Stimulated activated CD4-positive, alpha-beta T cell treated with anti-CD3 and anti-CD28 coated beads, Interleukin-2, amount 100 ng/mL, for 24 hours (primary cell): ENCODE measurements around the gene KIAA0319L.

Experiments
- DNase-seq, 2 donors: peaks; one replicate each; pipeline ENCODE4 v3.0.0-alpha.2; 2020

KIAA0319L gene

DNA sequence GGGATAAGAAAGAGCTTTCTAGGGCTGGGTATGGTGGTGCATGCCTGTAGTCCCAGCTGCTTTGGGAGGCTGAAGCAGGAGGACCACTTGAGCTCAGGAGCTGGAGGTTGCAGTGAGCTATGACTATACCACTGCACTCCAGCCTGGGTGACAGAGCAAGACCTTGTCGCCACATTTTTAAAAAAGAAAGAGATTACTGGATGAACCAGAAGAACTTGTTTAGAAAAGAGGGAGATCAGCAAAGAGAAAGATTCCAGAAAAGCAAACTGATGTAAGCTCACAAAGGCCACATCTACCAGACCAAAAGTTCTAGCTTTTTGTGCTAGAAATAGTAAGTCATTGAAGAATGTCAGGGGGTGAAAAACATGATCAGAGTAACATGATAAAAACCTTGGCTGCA lies 117.6 kb downstream of the KIAA0319L start:
- no peak for DNase-seq

DNA sequence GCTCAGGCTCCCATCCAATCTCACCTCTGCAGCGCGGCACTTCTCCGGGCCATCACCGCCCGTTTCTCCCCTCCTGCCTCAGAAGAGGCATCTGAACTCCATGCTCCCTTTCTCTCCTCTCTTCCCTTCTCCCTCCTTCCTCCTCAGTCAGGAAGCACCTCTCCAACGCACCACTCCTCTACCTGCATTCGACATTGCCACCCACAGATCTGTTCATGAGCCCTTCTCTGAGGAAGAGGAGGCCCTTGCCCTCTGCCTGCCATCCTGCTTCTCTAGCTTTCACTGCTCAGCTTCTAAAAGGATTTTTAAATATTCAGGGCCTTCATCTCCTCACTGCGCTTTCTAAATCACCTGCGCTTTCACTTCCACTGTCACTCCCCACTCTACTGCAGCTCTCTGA lies 120.0 kb downstream of the KIAA0319L start:
- no peak for DNase-seq

DNA sequence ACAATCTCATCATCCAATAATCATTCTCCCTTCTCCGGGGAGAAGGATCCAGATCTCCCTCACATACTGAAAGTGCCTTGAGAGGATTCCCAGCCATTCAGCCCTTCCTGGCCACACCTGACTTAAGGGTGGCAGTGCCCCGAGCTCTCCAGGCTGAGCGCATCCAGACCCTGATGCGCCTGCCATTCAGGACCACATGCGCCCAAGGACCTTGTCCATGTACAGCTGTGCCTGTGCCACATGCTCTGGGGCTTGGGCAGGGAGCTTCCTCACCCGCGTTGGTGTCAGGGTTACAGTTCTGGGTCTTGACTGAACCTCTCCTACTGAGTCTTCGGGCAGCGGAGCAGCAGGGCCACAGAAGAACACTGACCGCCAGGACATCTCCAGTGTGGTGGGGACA lies 121.1 kb downstream of the KIAA0319L start:
- no peak for DNase-seq

DNA sequence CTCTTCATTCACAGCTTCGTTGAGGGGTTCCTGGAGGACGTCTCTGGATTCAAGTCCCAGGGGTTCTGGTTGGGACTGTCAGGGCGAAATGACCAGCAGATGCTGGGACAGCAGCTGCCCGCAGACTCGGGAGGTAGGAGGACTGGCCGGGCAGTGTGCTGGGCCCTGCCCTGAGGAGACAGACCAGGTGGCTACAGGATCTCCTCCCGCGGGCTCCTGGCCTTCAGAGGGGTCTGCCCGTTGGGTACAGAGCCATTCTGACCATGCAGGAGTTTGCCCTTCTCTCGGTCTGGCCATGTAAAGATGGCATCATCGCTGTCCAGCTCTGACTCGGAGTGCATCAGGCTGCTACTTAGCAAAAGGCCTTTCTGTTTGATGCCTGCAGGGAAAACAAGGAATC lies 122.5 kb downstream of the KIAA0319L start:
- no peak for DNase-seq

GRCh38 chr1:35433714-35434113 lies 123.5 kb downstream of the KIAA0319L start:
- no peak for DNase-seq

- DNase-seq, result no peak
Measured at GRCh38 chr1:35432231-35432630, 125.0 kb downstream of the KIAA0319L start.

DNA sequence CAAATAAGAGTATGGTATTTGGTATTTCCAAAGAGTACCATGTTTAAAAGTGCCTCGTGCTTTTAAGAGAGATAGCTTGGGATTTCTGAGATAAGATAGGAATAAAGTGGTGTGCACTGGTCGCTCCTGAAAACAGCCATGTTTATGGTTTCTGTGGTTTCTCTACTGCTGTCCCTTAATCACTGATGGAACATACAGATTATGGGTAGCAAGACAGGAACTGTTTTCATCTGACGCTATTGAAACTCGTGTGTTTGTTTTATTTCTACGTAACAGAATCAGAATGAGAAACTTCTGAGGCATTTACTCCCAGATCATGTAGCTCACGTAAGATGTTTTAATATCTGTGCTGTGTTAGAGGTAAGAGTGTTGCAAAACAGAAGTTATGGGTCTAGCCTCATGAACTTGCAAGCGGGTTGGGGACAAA lies 126.0 kb downstream of the KIAA0319L start:
- no peak for DNase-seq

DNA sequence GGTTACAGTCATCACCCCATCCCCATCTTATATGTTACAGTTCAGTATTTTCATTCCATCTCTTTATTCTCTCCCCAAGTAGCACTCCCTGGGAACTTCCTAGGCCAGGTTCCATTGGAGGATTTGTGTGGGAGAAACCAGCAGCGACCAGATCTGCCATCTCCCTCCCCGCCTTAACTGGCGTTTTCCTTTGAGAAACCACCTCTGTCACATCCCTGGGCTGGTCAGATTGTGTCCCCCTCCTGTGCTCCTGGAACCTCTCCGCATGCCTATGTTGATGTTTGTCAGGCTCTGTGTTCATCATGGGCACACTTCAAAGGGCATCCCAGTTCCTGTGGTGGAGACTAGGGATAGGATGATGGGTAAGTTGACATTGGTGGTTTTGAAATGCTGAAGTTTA lies 126.4 kb downstream of the KIAA0319L start:
- no peak for DNase-seq

DNA sequence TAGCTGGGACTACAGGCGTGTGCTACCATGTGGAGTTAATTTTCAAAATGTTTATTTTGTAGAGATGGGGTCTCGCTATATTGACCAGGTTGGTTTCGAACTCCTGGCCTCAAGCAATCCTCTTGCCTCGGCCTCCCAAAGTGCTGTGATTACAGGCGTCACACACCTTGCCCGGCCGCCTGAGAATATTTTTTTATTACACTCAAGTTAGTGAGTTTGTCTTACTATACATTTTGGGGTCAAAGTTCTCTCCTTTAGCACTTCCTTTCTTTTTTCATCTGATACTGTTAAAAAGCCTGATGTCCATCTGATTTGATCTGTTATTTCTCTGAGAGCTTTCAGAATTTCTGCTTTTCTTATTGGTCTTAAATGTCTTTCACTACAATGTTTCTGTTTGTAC lies 128.8 kb downstream of the KIAA0319L start:
- DNase-seq, result no peak

GRCh38 chr1:35426097-35426586 lies 131.1 kb downstream of the KIAA0319L start:
- DNase-seq, result no peak

DNA sequence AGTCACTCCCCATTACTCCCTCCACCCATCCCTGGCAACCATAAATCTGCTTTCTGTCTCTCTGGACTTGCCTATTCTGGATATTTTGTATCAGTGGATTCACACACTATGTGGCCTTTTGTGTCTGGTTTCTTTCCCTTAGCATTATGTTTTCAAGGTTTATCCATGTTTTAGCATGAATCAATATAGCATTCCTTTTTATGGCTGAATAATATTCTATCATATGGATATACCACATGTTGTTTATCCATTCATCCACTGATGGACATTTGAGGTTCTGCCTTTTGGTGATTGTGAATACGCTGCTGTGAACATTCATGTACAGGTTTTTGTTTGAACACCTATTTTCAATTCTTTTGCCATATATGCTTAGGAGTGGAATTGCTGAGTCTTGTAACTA lies 148.3 kb downstream of the KIAA0319L start:
- DNase-seq, result no peak

- no peak for DNase-seq
Measured at GRCh38 chr1:35407743-35408142, 149.5 kb downstream of the KIAA0319L start.

DNA sequence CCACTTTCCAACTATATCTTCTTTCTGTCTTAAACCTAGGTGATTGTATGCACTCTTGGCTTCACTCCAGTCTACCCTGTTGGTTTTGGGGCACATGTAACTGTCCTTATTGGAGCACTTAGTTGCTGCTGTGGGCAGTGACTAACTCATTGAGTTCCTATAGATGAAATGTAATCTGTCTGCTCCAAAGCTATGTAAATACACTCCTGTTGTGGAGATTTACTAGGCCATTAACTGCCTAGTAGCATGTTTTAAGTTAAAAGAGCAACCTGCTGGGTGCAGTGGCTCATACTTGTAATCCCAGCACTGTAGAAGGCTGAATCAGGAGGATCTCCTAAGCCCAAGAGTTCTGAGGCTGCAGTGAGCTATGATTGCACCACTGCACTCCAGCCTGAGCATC lies 151.1 kb downstream of the KIAA0319L start:
- no peak for DNase-seq

DNA sequence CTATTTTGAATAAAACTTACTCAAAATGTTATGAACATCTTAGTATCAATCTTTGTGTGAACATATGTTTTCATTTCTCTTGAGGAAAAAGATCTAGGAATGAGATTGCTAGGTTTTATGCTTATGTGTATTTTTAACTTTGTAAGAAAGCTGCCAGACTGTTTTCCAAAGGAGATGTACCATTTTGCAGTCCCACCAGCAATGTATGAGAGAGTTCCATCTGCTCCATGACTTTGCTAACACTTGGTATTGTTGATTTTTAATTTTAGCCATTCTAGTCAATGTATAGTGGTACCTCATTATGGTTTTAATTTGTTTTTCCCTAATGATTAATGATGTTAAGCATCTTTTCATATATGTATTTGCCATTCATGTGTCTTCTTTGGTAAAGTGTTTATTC lies 156.2 kb downstream of the KIAA0319L start:
- DNase-seq, result no peak

DNA sequence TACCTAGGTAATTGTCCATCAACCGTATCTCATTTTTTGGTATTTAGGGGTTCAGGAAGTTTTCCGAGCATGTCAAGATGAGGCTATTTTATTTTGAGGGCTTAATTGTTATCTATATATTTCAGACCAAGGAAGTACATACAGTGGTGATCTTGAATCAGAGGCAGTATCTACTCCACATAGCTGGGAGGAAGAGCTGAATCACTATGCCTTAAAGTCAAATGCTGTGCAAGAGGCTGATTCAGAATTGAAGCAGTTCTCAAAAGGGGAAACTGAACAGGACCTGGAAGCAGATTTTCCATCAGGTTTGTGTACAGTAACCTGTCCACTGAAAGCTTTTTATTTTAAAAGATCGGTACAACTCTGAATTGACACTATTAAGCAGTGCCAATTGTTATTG lies 158.5 kb downstream of the KIAA0319L start:
- DNase-seq, result no peak

- no peak for DNase-seq
Measured at GRCh38 chr1:35394386-35394785, 162.8 kb downstream of the KIAA0319L start.

GRCh38 chr1:35390600-35391494 lies 166.4 kb downstream of the KIAA0319L start:
- DNase-seq, result no peak

- DNase-seq, result no peak
Measured at GRCh38 chr1:35386959-35387358, 170.2 kb downstream of the KIAA0319L start.

DNA sequence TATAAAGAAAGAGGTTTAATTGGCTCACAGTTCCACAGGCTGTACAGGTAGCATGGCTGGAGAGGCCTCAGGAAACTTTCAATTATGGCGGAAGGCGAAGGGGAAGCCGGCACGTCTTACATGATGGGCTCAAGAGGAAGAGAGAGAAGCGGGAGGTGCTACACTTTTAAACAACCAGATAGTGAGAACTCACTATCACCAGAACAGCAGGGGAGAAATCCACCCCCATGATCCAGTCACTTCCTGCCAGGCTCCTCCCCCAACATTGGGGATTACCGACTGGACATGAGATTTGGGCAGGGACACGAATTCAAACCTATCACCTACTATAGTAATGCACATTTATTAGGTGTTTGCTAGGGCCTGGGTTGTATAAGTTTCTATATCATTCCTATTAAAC lies 170.9 kb downstream of the KIAA0319L start:
- no peak for DNase-seq
